Brain microvascular endothelial cell (primary cell): ENCODE measurements around the gene ACTR10.
"Not testable (repeated sequence)": the region's sequence is repeated elsewhere in the genome, so short reads cannot be mapped to it uniquely, and the experiment has no call there.

Source experiments
- DNase-seq: peaks from one replicate; pipeline ENCODE4 v3.0.0-alpha.2; 2020
- H3K27ac ChIP-seq: fragments of 250-450 bp; sonication (Bioruptor Pico); 2 replicates; pipeline ENCODE4 v1.5.1; 2020; ENCODE audit warnings: mild to moderate bottlenecking, moderate library complexity
- H3K27me3 ChIP-seq: fragments of 250-450 bp; sonication (Bioruptor Pico); replicated peaks from 2 replicates; pipeline ENCODE4 v1.5.1; 2020; ENCODE audit warnings: mild to moderate bottlenecking
- H3K36me3 ChIP-seq: fragments of 250-450 bp; sonication (Bioruptor Pico); replicated peaks from 2 replicates; pipeline ENCODE4 v1.5.1; 2020; ENCODE audit warnings: mild to moderate bottlenecking
- H3K4me3 ChIP-seq: 2 replicates; pipeline ENCODE4 v1.5.1; 2011; ENCODE audit warnings: low read depth, mild to moderate bottlenecking, control low read depth, low read length, moderate library complexity
- CTCF ChIP-seq: IDR thresholded peaks from 2 replicates; pipeline ENCODE4 v1.5.1; 2011; ENCODE audit warnings: low read depth, mild to moderate bottlenecking, moderate library complexity, low read length, control low read depth, inconsistent platforms; ENCODE audit errors: missing control alignments
- in situ Hi-C: cut with HindIII; loops from 2 replicates; pipeline ENCODE4 v1.10.0; 2017; ENCODE audit warnings: low sequenced_read_pairs, low pct_ligation_motif_present

The ACTR10 gene

GRCh38 chr14:58245562-58245961 is 45.6 kb downstream of the ACTR10 start:
- in situ Hi-C loops: no loop called here
- peak overlapping the region; percentile 97 for H3K4me3 ChIP-seq
- no peaks in the 10 kb centered on the region for H3K27me3 ChIP-seq
- peak overlapping the region; percentile 96 for H3K27ac ChIP-seq
- H3K36me3 ChIP-seq: peaks cover 22% of the 10 kb centered on the region
- no peak for TF ChIP-seq CTCF
- no peak for DNase-seq

- in situ Hi-C loops: no loop called here
- Histone ChIP-seq H3K36me3 (peaks cover 51% of the 10 kb centered on the region), H3K27ac (no peak overlapping the region), H3K4me3 (no peak overlapping the region), H3K27me3 (no peaks in the 10 kb centered on the region)
- TF ChIP-seq CTCF: no peak
- DNase-seq: no peak
Measured at GRCh38 chr14:58249611-58250010, 49.7 kb downstream of the ACTR10 start.

- Histone ChIP-seq H3K4me3 (no peak overlapping the region), H3K27ac (no peak overlapping the region), H3K36me3 (peaks cover 67% of the 10 kb centered on the region), H3K27me3 (no peaks in the 10 kb centered on the region)
- DNase-seq: no peak
- in situ Hi-C loops: no loop called here
- TF ChIP-seq CTCF: peak; percentile 17
Measured at GRCh38 chr14:58258156-58258555, 58.2 kb downstream of the ACTR10 start.

- peaks cover 79% of the 10 kb centered on the region for H3K36me3 ChIP-seq
- in situ Hi-C loops: not testable (repeated sequence)
Measured at GRCh38 chr14:58262005-58262404, 62.1 kb downstream of the ACTR10 start.

GRCh38 chr14:58265401-58265800 is 65.5 kb downstream of the ACTR10 start:
- Histone ChIP-seq H3K27me3 (no peaks in the 10 kb centered on the region), H3K4me3 (no peak overlapping the region), H3K36me3 (peaks cover 73% of the 10 kb centered on the region), H3K27ac (no peak overlapping the region)
- no peak for TF ChIP-seq CTCF
- no peak for DNase-seq
- in situ Hi-C loops: no loop called here

More at GRCh38 chr14:58262005-58262404, 62.1 kb downstream of the ACTR10 start:
- not testable (repeated sequence) for H3K27me3 ChIP-seq, DNase-seq, H3K27ac ChIP-seq, H3K4me3 ChIP-seq

- no peak overlapping the region for H3K27ac ChIP-seq
- TF ChIP-seq CTCF: no peak
- no peaks in the 10 kb centered on the region for H3K27me3 ChIP-seq
- DNase-seq: no peak
- in situ Hi-C loops: no loop called here
- H3K4me3 ChIP-seq: no peak overlapping the region
- peaks cover 59% of the 10 kb centered on the region for H3K36me3 ChIP-seq
Measured at GRCh38 chr14:58270628-58271027, 70.7 kb downstream of the ACTR10 start.
